Right ventricle myocardium inferior (tissue), 1 donor: ENCODE data around the gene TPPP. TPM values are rescaled to one million over a fixed set of nuclear protein-coding genes. Genes with fewer than 3 reads are reported as not detected.

Source experiments
- ATAC-seq: fragments of 200-7000 bp; cut with Tn5 transposase; one replicate; pipeline ENCODE4 v1.9.1; 2020; ENCODE audit warnings: mild to moderate bottlenecking, moderate library complexity
- DNase-seq: peaks from one replicate; pipeline ENCODE4 v3.0.0; 2021; ENCODE audit errors: missing footprints
- intact Hi-C: fragments of 100-400 bp; cut with DNase I; formaldehyde crosslinking; loops from one replicate; pipeline ENCODE4 v1.11.0; 2022
- total RNA-seq: library from RNA; stranded (reverse); fragmentation: NEBNext Ultra II Directional; extraction: Animal tissue kit (Norgen Biotek cat#: 25700); gene quantifications from one replicate; pipeline ENCODE4 v1.2.1, GENCODE V29; 2021
- donor health status: DM: no; HTN: yes; CAD: no; lungs with severe emphysema.

The TPPP gene
- total RNA-seq, 1 donor from 2014 or later = 34.5 TPM

DNA sequence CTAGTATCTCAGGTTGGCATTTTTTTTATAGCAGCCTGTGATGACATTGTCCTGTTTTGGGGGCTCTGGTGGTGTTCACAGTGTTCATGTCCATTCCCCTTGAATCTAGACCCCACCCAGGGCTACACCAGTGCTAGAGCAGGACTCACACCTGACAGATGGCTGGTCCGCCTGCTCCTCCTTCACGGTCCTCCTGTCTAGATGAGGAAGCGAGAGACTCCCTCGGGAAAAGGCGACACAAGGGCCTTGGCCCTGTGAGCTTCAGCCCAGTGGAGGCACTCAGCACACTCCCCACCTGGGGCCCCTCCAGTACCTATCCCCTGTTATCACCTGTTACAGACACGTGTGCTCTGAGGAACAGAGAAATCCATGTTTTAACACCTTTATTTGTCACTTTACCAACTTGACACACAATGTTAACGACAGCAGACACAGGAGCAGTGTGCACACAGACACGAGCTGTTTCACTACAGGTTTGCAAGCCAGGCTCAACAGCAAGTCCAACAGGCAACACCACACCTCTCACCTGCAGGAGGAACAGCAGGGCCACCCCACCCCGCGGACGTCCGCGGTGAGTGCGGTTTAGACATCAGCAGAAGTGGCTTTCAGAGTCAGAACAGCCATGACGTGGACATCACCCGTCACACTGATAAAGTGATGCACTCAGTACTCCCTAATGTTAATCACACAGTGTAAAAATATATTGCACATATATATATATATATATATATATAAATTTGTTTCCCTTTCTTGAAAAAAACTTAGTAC lies 33.5 kb downstream of the TPPP start:
- peak; percentile 60 for DNase-seq
- intact Hi-C loops = no loop called here
- ATAC-seq = no peak

DNA sequence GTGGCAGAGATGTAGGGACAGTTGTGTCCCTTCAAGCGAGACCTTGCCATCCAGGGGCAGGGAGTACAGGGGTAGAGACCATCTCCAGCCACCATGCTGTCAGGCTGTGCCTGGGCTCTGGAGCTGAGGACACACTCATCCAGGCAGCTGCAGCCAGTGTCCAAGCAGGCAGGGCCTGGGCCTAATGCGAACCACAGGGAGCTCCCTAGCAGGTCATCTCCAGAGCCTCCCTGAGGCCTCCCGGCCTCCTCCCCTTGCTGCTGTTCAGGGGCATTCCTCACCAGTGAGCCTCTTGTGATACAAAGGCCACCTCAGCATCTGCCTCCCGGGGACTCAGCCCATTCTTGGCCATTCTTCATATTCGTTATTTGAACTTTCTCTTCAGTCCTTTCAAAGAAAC lies 35.0 kb downstream of the TPPP start:
- peak; percentile 51 for DNase-seq
- intact Hi-C loops = no loop called here
- ATAC-seq = peak; percentile 15

DNA sequence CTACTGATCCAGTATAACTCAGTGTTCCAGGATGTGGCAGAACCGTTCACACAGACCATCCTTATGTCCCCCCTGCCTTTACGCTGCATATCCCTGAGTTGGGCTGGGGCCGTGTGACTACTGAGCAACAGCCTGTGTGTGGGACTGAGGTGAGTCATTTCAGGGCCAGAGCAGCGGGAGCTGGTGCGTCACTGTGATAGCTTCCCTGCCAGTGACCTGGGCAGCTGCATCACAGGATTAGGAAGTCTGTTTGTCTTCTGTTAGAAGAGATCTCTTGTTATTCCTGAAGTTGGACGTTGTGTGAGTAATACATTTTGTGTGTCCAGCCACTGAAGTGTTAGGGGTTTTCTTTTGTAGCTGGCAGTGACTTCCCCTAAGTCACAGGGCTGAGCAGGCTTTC lies 35.6 kb downstream of the TPPP start:
- intact Hi-C loops = no loop called here
- ATAC-seq (no peak), DNase-seq (peak; percentile 53)

DNA sequence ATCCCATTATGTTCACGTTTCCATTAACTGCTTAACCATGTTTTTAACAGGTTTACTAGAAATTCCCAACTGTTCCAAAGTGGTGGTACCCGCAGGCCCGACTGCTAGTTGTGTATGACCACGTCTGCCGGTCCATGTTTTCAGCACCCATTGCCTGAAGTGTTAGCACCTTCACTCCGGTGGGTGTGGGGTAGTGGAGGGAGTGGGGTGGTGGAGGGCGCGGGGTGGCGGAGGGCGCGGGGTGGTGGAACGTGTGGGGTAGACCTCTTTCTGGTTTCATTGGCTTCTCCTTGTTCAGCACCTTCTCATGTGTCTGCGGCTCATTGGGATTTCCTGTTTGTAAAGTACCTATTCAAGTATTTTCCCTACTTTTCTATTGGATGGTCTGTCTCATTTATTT lies 37.7 kb downstream of the TPPP start:
- intact Hi-C loops = no loop called here
- peak; percentile 28 for DNase-seq
- ATAC-seq = no peak

DNA sequence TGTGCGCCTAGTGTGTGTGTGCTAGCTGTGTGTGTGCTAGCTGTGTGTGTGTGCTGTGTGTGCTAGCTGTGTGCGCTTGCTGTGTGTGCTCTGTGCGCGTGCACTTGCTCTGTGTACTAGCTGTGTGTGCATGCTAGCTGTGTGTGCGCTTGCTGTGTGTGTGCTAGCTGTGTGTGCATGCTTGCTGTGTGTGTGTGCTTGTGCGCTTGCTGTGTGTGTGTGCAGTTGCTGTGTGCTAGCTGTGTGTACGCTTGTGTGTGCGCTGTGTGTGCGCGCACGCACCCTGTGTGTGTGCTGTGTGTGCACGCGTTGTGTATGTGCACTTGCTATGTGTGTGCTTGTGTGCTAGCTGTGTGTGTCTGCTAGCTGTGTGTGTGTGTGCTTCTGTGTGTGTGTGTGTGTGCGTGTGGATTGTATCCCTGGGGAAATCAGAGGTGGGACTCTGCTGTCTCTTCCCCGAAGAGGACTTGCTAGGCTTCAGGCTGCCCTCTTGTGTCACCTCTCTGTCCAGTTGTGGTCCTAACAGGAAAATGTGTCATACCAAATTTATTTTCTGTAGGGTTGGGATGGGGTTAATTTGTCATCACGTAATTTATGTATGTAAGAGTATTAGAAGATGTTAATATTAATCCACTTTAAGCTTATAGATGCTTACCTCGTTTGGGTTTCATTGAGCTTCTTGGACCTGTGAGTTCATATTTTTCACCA lies 38.9 kb downstream of the TPPP start:
- intact Hi-C loops = no loop called here
- DNase-seq = peak; percentile 62
- no peak for ATAC-seq

DNA sequence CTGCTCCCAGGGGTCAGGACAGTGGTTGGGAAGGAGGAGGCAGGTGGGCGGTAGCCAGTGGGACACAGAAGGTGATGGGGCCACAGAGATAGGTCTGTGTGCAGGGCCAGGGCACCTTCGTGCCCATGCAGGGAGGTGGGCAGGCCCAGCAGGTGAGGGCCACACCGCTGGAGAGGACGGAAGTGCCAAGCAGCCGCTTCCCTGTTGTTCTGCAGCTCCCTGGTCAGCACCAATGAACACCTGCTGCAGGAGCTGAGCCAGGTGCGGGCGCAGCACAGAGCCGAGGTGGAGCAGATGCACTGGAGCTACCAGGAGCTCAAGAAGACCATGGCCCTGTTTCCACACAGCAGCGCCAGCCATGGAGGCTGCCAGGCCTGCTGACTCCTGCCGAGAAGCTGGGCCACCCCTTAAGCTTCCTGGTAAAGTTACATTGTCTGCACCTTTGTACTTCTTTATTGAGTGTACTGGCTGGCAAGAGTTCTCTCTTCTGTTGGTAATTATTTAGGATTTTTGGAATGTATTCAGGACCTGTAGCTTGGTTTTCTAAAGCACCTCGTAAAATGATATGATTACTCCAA lies 40.3 kb downstream of the TPPP start:
- DNase-seq = peak; percentile 31
- intact Hi-C loops = no loop called here

DNA sequence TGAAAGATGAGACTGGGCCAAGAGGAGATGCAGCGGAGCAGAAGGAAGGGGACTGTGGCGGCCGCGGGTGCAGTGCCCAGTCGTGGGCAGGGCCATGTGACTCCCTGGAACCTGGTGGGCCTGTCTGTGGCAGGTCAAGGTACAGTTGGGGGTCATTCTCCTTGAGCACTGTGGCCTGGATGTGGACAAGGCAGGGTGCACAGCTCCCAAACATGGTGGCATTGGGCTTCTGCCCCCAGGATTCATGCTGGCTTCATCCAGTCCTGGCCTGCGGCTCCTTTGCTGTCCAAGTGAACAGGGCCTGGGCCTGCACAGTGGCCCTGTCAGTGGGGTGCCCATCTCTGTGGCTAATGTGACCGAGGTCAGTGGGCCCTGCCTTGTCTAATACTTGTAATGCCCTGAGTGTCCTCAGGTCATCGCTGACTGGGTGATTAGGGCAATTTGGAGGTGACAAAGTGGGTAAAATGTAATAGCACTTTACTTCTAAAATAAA lies 41.1 kb downstream of the TPPP start:
- intact Hi-C loops = no loop called here
- no peak for DNase-seq
- ATAC-seq = no peak

More for the DNA sequence above, 40.3 kb downstream of the TPPP start:
- no peak for ATAC-seq

DNA sequence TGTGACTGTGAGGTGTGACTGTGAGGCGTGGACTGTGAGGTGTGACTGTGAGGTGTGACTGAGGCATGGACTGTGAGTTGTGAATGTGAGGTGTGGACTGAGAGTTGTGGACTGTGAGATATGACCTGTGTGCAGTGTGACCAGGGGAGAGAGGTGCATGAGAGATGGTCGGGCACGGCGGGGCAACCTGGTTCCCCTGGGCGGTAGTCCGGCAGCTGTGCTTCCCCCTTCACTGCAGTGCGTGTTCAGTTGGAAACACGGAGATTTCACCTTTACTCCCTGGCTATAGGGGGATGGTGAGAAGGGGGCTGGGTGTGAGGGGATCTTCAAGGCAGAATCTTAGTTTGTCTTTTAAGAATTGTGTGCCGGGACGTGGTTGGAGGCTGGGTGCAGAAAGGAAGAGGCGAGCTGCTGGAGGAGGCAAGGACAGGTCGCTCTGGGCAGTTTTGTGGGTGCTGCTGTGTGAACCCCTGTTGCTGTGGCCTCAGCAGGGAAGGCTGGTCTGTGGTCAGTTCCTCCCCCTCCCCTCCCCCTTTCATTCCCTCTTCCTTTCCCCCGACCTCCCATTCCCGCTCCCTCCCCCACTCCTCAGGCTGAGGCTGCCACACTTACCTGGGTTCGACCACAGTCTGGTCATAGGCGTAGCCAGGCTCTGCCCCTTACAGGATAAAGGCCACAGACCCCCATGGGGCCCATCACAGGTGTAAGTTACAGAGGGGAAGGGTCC lies 41.7 kb downstream of the TPPP start:
- DNase-seq = no peak
- intact Hi-C loops = no loop called here

DNA sequence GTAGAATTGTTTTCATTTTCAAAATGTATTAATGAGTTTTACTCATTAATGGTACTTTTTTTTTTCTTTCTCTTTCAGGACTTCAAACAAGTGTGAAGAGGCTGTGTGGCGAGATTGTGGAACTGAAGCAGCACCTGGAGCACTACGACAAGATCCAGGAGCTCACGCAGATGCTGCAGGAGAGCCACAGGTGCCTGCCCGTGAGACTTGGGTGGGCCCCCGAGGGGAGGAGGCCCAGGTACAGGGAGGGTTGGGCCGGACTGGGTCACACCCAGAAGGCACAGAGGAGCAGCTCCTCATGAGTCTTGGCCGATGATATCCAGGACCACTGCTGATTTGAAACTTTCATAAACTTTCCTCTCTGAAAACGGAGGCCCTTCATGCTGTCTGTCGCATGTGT lies 45.4 kb downstream of the TPPP start:
- no peak for ATAC-seq
- intact Hi-C loops = no loop called here
- no peak for DNase-seq

More for the DNA sequence above, 41.7 kb downstream of the TPPP start:
- ATAC-seq = no peak

DNA sequence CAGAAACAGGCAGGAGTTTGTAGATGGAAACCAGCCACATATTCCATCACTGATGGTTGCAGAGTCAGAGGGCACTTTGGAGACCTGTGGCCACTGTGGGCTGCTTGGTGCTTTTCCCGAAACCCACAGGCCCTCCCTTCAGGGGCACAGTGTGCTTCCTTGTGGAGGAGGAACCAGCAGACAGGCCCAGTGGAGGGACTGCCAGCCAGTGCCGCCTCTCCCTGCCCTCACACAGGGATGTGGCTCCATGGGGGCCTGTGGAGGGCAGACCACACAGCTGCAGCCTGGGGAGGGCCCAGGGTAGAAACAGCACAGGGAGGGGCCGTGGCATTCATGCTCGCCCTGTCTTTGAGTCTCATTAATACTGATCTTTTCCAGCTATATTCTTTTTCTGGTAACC lies 45.8 kb downstream of the TPPP start:
- ATAC-seq = no peak
- intact Hi-C loops = no loop called here
- no peak for DNase-seq

DNA sequence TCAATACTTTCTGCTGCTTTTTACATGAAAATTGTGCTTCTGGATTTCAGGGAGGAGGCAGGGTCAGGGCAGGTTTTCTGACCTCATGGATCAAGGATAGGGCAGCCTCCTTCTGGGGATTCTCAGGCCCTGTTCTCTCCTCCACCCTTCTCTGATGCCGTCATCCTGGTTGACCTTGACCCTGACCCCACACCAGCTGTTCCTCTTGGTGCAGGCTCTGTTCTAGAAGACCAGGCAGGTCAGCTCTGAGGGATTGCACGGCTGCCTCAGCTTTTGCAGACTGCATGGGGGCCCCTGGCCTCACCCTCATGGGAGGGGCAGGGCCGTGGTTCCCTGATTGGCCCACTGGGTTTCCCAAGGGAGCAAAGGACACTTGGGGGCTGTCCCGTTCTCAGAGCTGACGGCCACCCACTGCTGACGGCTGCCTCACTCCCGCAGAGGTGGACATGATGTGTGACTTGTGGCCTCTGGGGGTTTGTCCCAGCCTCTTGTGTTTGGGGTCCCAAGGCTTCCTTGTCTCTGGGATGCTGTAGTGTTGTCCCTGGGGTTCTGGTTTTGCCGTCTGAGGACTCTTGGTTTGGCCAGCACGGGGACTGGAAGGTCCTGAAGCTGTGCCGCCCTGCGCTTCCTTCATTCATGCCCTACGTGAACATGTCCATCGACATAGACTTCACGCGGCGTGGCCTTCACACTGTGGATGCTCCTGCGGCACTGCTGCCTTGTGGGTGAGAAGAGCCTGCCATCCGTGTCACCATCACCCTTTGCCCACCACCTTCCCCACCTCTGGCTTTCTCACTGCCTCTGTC lies 46.6 kb downstream of the TPPP start:
- DNase-seq (no peak), ATAC-seq (no peak)
- intact Hi-C loops = no loop called here

DNA sequence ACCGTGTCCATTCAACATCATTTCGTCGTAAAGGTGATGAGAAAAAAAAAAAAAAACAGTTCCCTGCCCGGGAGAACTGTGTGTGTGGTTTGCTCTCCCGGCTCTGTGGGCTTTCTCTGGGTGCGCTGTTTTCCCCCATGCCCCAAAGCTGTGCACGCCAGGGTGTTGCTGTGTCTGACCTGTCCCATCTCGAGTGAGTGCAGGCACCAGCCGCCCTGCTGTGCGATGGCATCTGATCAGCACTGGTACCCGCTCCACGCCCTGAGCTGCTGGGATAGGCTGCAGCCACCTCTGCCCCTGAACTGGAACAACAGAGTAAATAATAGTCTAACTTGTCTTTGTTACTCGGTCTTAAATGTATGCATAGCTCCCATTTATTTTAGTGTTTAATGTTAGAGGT lies 47.7 kb downstream of the TPPP start:
- intact Hi-C loops = no loop called here
- no peak for DNase-seq

DNA sequence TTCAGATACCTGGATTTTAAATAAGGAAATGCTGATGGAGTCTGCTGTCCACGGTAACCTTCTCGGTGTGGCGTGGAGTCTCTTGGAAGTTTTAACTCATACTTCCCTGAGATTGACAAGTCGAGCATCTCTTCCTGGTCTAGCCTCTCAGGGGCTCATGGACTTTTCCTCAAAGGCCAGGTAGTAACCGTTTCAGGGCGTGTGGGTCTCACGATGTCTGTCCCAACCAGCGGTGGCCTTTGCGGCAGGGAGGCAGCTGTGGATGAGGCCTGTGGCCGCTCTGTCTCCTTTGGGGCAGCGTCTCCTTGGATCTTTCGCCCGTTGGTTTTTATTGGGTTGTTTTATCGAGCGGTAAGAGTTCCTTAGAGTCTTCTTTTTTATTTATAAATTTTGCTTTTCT lies 48.2 kb downstream of the TPPP start:
- DNase-seq = no peak

More for the DNA sequence above, 47.7 kb downstream of the TPPP start:
- no peak for ATAC-seq

DNA sequence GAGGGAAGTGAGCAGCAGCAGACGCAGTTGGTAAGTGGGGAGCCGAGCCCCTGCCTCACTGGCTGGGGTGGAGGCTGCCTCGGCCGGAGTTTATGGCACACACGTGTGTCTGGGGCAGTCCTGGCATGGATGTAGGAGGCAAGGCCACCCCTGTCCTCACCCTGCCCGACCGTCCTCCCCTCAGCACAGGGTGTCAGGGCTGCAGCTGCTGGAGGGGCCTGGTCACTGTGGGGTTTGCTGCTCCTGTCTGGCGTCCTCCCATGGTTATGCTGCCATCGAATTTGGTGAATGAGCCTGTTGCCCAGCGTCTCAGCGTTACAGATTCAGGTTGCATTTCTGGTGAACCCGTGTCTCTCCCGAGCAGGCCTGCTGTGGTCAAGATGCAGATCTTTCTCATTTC lies 48.6 kb downstream of the TPPP start:
- no peak for DNase-seq
- no peak for ATAC-seq
- intact Hi-C loops = no loop called here

More for the DNA sequence above, 48.2 kb downstream of the TPPP start:
- ATAC-seq = no peak
- intact Hi-C loops = no loop called here

DNA sequence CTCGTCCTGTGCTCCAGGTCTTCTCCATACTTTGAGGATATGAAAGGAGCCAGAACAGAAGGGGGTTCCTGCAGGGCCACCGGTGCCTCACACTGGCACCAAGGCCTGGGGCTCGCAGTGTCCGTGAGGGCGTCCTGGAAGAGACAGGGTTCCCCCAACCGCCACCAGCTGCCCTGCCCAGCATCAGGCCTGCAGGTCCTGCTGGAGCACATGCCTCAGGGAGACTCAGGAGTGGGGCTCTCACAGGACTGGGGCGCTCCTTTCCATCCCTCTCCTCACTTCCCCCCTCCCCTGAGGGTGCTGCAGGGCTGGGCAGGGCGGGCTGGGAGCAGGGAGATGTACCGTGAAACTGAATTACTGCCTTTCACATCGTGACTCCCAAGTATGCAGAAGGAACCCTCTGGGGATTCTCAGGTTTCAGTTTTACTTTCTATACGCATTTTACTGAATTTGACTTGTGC lies 49.3 kb downstream of the TPPP start:
- DNase-seq (no peak), ATAC-seq (no peak)
- intact Hi-C loops = no loop called here

DNA sequence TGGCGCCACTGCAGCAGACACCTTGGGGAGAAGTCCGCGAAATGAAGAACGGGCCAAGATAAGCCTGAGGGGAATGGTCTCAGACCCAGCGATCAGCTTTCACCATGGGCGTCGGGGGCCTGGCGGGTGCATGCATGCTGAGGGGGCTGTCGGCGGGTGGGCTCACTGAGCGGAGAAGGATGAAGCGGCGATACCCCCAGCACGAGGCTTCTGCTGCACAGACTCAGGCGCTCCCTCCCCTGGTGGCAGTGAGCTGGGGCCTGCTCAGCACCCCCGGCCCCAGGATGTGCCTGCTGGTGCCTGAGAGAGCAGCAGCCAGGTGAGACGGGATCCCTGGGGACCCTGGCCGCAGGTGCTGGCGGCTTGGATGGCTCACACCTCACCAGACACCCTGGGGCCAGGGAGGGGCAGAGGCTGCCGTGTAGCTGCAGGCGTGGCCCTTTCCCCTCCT lies 49.8 kb downstream of the TPPP start:
- intact Hi-C loops = no loop called here
- ATAC-seq (no peak), DNase-seq (no peak)

DNA sequence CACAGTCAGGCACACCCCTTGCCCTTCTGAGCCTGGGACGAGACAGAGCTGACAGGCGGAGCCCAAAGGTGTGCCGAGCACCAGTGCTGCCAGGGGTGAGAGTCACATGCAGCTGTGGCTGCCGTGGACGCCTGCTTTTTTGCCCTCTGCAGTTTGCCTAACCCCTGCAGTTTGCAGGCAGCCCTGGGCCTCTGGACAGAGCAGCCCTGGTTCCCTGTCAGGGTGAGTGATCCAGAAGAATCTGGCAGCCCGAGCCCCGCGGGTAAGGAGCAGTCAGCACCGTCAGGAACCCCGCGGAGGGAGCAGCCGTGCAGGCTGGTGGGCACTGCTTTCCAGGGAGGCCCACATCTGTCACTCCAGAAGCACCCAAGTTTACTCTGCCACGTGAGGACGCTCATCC lies 50.7 kb downstream of the TPPP start:
- no peak for DNase-seq
- intact Hi-C loops = no loop called here
- ATAC-seq = no peak

DNA sequence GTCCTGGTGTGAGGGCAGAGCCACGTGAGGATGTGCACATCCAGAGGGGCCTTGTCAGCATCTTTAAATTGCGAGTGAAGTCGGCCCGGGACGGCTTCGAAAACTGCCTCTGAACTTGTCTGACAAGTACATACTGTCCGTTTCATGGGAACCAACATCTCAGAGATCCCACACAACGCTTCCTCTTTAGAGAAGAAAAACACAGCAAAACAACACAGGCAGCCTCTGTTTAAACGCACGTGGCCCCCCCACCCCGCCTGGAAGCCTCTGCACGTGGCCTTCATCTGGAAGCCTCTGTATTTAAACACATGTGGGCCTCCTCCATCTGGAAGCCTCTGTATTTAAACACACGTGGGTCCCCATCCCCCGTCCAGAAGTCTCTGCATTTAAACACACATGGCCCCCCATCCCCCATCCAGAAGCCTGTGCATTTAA lies 51.8 kb downstream of the TPPP start:
- DNase-seq (no peak), ATAC-seq (no peak)
- intact Hi-C loops = no loop called here
